Nephron (organoid): ENCODE measurements around the gene ANKRD63.

Experiments used
- H3K27ac Mint-ChIP-seq, 3 experiments: 2 replicates each; pipeline ENCODE4 v1.8.0; 2020; ENCODE audit warnings: mixed read lengths in 3 of 3, mild to moderate bottlenecking in 2 of 3, moderate library complexity in 1 of 3
- H3K27me3 Mint-ChIP-seq: 2 replicates; pipeline ENCODE4 v1.8.0; 2021; ENCODE audit warnings: low read depth, mild to moderate bottlenecking, moderate library complexity, mixed read lengths
- H3K36me3 Mint-ChIP-seq: 2 replicates; pipeline ENCODE4 v1.8.0; 2020; ENCODE audit warnings: low read depth, mixed read lengths
- H3K4me1 Mint-ChIP-seq: 2 replicates; pipeline ENCODE4 v1.8.0; 2020; ENCODE audit warnings: mixed read lengths
- H3K4me3 Mint-ChIP-seq, 3 experiments: 2 replicates each; pipeline ENCODE4 v1.8.0; 2020; ENCODE audit warnings: mild to moderate bottlenecking in 3 of 3, mixed read lengths in 3 of 3, moderate library complexity in 2 of 3
- H3K9me3 Mint-ChIP-seq: 2 replicates; pipeline ENCODE4 v1.8.0; 2020; ENCODE audit warnings: mixed read lengths
- TF ChIP-seq, protein P1 (sequence below), 3 experiments: fragments of 200-600 bp; sonication (generic); IDR thresholded peaks; one replicate each; pipeline ENCODE4 v1.5.0; 2021; ENCODE audit warnings: antibody characterized with exemption in 3 of 3; ENCODE audit not compliant: unreplicated experiment in 3 of 3

The ANKRD63 gene

DNA sequence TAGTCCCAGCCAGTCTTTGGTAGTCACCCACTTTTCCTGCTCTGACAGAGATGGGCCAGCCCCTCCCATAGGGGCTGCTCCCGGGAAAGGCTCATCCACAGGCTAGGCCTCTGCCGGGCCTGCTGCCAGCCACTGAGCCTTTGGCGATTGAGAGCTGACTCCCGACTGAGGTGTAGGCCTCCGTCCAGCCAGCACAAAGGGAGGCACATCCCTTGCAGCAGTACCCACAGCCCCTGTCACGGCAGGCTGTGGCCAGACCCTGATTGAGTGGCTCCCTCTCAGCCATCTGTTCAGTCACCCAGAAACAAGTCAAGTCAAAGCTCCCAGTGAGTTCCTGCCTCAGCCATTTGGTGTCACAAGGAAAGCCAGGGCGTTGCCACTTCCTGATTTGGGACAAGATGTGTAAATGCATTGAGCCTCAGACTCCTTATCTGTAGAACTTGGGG lies 50.2 kb downstream of the ANKRD63 start:
- TF ChIP-seq, protein P1, sequence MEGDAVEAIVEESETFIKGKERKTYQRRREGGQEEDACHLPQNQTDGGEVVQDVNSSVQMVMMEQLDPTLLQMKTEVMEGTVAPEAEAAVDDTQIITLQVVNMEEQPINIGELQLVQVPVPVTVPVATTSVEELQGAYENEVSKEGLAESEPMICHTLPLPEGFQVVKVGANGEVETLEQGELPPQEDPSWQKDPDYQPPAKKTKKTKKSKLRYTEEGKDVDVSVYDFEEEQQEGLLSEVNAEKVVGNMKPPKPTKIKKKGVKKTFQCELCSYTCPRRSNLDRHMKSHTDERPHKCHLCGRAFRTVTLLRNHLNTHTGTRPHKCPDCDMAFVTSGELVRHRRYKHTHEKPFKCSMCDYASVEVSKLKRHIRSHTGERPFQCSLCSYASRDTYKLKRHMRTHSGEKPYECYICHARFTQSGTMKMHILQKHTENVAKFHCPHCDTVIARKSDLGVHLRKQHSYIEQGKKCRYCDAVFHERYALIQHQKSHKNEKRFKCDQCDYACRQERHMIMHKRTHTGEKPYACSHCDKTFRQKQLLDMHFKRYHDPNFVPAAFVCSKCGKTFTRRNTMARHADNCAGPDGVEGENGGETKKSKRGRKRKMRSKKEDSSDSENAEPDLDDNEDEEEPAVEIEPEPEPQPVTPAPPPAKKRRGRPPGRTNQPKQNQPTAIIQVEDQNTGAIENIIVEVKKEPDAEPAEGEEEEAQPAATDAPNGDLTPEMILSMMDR (IDR thresholded peaks at IDR 0.05; ENCODE audit: unreplicated experiment in 3 of 3), result no peak
- Mint-ChIP-seq H3K27ac (no peak overlapping the region), H3K27me3 (peaks cover 2% of the 10 kb centered on the region), H3K4me1 (no peaks in the 10 kb centered on the region), H3K36me3 (peaks cover 8% of the 10 kb centered on the region), H3K9me3 (no peaks in the 10 kb centered on the region), H3K4me3 (no peak overlapping the region)
